Retinal pigment epithelial cell (primary cell): ENCODE data around the gene TACC3.
"Not testable (repeated sequence)": the region's sequence is repeated elsewhere in the genome, so short reads cannot be mapped to it uniquely, and the experiment has no call there.

Experiments used
- DNase-seq: peaks from one replicate; pipeline ENCODE4 v3.0.0-alpha.2; 2010; ENCODE audit warnings: low read depth
- H3K4me3 ChIP-seq: 2 replicates; pipeline ENCODE4 v1.5.1; 2011; ENCODE audit warnings: mild to moderate bottlenecking, low read length, control low read depth, moderate library complexity
- CTCF ChIP-seq: conservative IDR thresholded peaks from 2 replicates; pipeline ENCODE4 v1.5.1; 2011; ENCODE audit warnings: low read depth, low read length, control low read depth, inconsistent platforms

The TACC3 gene

DNA sequence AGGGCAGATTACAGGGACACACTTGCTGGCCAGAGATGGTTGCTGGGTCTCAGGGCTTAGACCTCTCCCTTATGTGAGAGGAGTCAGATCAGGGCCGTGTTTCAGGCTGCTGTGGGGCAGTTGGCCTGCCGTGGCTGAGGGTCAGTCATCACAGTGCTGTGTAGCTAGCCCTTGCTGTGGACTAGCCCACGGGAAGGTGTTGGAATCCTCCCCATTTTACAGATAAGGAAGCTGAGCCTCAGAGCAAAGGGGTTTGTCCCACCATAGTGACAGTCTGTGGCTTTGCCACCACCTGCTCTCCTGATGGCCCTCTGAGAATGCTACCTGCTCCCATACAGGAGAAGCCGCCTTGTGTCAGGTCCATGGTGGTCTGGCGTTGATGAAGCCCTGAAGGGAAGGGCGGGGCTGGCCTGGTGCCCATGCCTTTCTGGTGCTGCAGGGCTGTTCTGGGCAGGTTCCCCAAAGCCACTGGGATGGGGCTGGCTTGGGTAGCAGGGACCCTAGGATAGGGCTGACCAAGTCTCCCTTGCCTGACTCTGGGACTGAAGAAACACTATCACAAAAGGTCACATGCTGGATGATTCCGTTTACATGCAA lies 34.8 kb upstream of the TACC3 start:
- no peak for TF ChIP-seq CTCF
- DNase-seq, result no peak
- no peak overlapping the region for H3K4me3 ChIP-seq

GRCh38 chr4:1690698-1691097 lies 30.6 kb upstream of the TACC3 start:
- no peak overlapping the region for H3K4me3 ChIP-seq
- DNase-seq, result no peak
- no peak for TF ChIP-seq CTCF

DNA sequence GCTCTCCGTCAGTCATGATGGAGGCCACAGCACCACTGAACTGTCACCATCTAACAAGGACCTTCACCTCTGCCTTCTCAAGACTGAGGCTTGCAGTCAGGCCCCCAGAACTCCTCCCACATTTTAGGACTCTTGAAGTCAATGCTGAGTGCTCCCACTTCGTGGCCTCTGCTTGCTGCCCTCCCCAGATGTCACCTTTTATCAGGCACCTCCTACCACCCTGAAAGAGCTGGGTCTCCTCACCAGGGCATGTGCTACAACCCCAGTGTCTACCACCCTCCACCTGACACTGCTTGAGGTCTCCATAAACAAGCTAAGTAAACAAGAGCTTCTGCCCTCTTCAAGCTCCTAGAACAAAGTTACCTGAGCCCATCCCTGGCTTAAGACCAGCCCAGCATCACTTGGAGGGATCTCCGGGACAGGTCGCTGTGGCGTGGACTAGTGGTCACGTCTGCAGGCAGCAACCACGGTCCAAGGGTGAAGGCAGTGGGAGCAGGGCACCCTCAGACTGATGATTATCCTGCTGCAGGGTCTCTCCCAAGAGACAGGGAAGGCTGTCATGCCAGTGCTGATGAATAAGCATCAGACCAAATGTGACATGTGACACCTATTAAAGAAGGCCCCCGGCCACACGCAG lies 29.5 kb upstream of the TACC3 start:
- TF ChIP-seq CTCF, result no peak
- DNase-seq, result no peak
- no peak overlapping the region for H3K4me3 ChIP-seq

- peak; percentile 95 for TF ChIP-seq CTCF
- DNase-seq, result peak; percentile 38
- H3K4me3 ChIP-seq, result no peak overlapping the region
Measured at GRCh38 chr4:1693131-1693896, 28.0 kb upstream of the TACC3 start.

GRCh38 chr4:1695913-1696312 lies 25.4 kb upstream of the TACC3 start:
- no peak for TF ChIP-seq CTCF

DNA sequence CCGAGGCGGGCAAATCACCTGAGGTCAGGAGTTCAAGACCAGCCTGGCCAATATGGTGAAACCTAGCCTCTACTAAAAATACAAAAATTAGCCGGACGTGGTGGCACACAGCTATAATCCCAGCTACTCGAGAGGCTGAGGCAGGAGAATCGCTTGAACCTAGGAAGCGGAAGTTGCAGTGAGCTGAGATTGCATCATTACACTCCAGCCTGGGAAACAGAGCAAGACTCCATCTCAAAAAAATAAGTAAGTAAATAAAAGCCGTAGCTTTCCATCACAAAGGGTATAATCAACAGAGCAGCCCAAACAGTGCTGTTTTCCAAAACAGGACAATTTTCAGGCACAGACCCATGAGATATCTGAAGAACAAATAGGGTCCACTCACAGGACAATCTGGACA lies 19.6 kb upstream of the TACC3 start:
- not testable (repeated sequence) for H3K4me3 ChIP-seq, DNase-seq

More at GRCh38 chr4:1695913-1696312, 25.4 kb upstream of the TACC3 start:
- DNase-seq, result no peak
- no peak overlapping the region for H3K4me3 ChIP-seq

- no peak overlapping the region for H3K4me3 ChIP-seq
- no peak for TF ChIP-seq CTCF
- DNase-seq, result no peak
Measured at GRCh38 chr4:1703867-1704266, 17.5 kb upstream of the TACC3 start.
